GM12878 (cell line): ENCODE data around the gene UBC. TPM values are rescaled to one million over a fixed set of nuclear protein-coding genes. Genes with fewer than 3 reads are reported as not detected.

Experiments used
- ASH2L ChIP-seq: fragments of 300-600, 200-600 bp; sonication (generic); IDR thresholded peaks from 2 replicates; pipeline ENCODE4 v1.6.1; 2017; ENCODE audit warnings: low read depth, mild to moderate bottlenecking, borderline replicate concordance
- ATF7 ChIP-seq: fragments of 450-650 bp; IDR thresholded peaks from 2 replicates; pipeline ENCODE4 v1.6.1; 2016; ENCODE audit warnings: low read depth, mild to moderate bottlenecking
- CBX5 ChIP-seq: sonication (generic); IDR thresholded peaks from 2 replicates; pipeline ENCODE4 v1.6.1; 2016; ENCODE audit warnings: low read depth, moderate library complexity, mild to moderate bottlenecking, inconsistent platforms
- EP300 ChIP-seq, 2 experiments: fragments of 150-350 bp in 1 of 2; IDR thresholded peaks; 2 replicates each; pipeline ENCODE4 v1.6.1; 2011 to 2012; ENCODE audit warnings: low read depth in 2 of 2, low read length in 2 of 2, borderline replicate concordance in 1 of 2, improper control_type of control experiment in 1 of 2, inconsistent platforms in 1 of 2; ENCODE audit not compliant: control insufficient read depth in 1 of 2
- MYB ChIP-seq: fragments of 150-350 bp; IDR thresholded peaks from 2 replicates; pipeline ENCODE4 v1.6.1; 2014; ENCODE audit warnings: mild to moderate bottlenecking, low read depth, low read length, borderline replicate concordance
- NFIC ChIP-seq: IDR thresholded peaks from 2 replicates; pipeline ENCODE4 v1.6.1; 2012; ENCODE audit warnings: low read depth, mild to moderate bottlenecking, inconsistent platforms, low read length, moderate library complexity
- POU2F2 ChIP-seq: IDR thresholded peaks from 3 replicates; pipeline ENCODE4 v1.6.1; 2011; ENCODE audit warnings: low read depth, mild to moderate bottlenecking, low read length, borderline replicate concordance
- RELA ChIP-seq: fragments of 450-650 bp; IDR thresholded peaks from 2 replicates; pipeline ENCODE4 v1.8.0; 2014; ENCODE audit warnings: borderline replicate concordance; ENCODE audit not compliant: partially characterized antibody
- SP1 ChIP-seq: IDR thresholded peaks from one replicate; pipeline ENCODE4 v1.6.1; 2011; ENCODE audit warnings: low read depth, low read length
- TCF7 ChIP-seq: IDR thresholded peaks from 2 replicates; pipeline ENCODE4 v1.6.1; 2014; ENCODE audit warnings: antibody characterized with exemption, borderline replicate concordance
- polyA plus RNA-seq, 11 experiments: library from polyadenylated mRNA; depleted of rRNA in 4 of 11; unstranded in 6 of 11; stranded (reverse) in 5 of 11; fragments of >200 nt; fragmentation: Nextera tagmentation in 4 of 11; fragmentation: Illumina TruSeq in 1 of 11; extraction: Ambion mirVana in 4 of 11; extraction: Trizol in 1 of 11; gene quantifications; 1 replicate in 1 of 11; 2 replicates in 10 of 11; pipeline versions ENCODE4 v1.2.1 to v1.2.3, GENCODE V29; 2011 to 2016; ENCODE audit warnings: inconsistent platforms in 2 of 11, missing spikeins in 2 of 11, low read depth in 1 of 11
- total RNA-seq, 4 experiments: library from RNA; depleted of rRNA in 3 of 4; stranded (reverse); fragments of >200 nt in 3 of 4; fragmentation: Illumina TruSeq in 1 of 4; extraction: Trizol in 1 of 4; gene quantifications; 2 replicates each; pipeline versions ENCODE4 v1.2.1 to v1.2.3, GENCODE V29; 2013 to 2021
- TF ChIP-seq, protein P1 (sequence below): fragments of 450-650 bp; IDR thresholded peaks from 2 replicates; pipeline ENCODE4 v1.6.1; 2018; ENCODE audit warnings: mild to moderate bottlenecking, low read depth, moderate library complexity; ENCODE audit not compliant: partially characterized antibody
- TF ChIP-seq, protein P2 (sequence below): IDR thresholded peaks from 2 replicates; pipeline ENCODE4 v1.6.1; 2011; ENCODE audit warnings: borderline replicate concordance, low read depth, mild to moderate bottlenecking, moderate library complexity, low read length; ENCODE audit not compliant: insufficient read depth, poor library complexity, severe bottlenecking
- TF ChIP-seq, protein P3 (sequence below): fragments of 450-650 bp; IDR thresholded peaks from 2 replicates; pipeline ENCODE4 v1.6.1; 2017; ENCODE audit warnings: borderline replicate concordance
- TF ChIP-seq, protein P4 (sequence below): fragments of 150-350 bp; IDR thresholded peaks from 2 replicates; pipeline ENCODE4 v1.6.1; 2016; ENCODE audit warnings: low read depth, low read length
- TF ChIP-seq, protein P5 (sequence below): IDR thresholded peaks from 2 replicates; pipeline ENCODE4 v1.6.1; 2012; ENCODE audit warnings: mild to moderate bottlenecking, low read depth, low read length

Gene UBC
- total and polyA plus RNA-seq, 10 of the 15 experiments (the other 5 are each of a cell fraction or from before 2014, with no cell fraction given), result 653 to 1,666 (median 874) TPM

DNA sequence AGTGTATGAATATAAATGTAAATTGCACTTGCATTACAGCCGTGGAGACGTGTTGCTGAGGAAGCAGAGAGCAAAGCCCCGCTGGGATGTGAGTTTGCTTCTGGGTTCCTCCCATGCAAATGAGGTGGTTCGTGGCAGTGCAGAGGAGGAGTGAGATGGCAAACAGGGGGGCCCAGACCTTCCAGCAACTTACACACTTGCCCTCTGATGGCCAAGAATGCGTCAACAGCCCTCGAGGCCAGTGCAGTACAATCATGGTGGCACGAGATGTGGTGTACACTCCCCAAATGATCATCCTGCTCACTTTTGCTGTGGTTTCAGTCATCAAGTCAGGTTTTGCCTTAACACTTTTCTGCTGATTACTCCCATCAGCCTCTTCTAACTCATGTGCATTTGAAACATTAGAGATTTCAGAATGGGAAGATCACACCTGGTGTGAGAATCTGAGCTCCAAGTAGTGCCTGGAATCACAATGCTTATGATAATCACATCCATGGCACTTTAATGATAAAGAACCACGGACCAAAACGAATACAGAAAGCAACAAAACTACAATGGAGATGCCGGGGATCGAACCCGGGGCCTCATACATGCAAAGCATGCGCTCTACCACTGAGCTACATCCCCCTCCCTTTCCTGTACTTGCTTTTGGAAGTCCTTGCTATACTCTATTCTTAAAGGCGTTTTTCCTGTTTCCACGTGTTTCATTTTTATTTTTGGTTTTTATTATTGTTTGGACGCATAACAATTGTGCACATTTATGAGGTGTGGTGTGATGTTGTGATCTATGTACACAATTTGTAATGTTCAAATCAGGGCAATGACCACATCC is 7.0 kb upstream of the UBC start (continued):
- TF ChIP-seq, protein P1, sequence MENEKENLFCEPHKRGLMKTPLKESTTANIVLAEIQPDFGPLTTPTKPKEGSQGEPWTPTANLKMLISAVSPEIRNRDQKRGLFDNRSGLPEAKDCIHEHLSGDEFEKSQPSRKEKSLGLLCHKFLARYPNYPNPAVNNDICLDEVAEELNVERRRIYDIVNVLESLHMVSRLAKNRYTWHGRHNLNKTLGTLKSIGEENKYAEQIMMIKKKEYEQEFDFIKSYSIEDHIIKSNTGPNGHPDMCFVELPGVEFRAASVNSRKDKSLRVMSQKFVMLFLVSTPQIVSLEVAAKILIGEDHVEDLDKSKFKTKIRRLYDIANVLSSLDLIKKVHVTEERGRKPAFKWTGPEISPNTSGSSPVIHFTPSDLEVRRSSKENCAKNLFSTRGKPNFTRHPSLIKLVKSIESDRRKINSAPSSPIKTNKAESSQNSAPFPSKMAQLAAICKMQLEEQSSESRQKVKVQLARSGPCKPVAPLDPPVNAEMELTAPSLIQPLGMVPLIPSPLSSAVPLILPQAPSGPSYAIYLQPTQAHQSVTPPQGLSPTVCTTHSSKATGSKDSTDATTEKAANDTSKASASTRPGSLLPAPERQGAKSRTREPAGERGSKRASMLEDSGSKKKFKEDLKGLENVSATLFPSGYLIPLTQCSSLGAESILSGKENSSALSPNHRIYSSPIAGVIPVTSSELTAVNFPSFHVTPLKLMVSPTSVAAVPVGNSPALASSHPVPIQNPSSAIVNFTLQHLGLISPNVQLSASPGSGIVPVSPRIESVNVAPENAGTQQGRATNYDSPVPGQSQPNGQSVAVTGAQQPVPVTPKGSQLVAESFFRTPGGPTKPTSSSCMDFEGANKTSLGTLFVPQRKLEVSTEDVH, result no peak
- TF ChIP-seq, protein P2, sequence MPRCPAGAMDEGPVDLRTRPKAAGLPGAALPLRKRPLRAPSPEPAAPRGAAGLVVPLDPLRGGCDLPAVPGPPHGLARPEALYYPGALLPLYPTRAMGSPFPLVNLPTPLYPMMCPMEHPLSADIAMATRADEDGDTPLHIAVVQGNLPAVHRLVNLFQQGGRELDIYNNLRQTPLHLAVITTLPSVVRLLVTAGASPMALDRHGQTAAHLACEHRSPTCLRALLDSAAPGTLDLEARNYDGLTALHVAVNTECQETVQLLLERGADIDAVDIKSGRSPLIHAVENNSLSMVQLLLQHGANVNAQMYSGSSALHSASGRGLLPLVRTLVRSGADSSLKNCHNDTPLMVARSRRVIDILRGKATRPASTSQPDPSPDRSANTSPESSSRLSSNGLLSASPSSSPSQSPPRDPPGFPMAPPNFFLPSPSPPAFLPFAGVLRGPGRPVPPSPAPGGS, result no peak
- TF ChIP-seq RELA, result peak; percentile 34
- no peak for TF ChIP-seq NFIC
- peak; percentile 85 for TF ChIP-seq ATF7
- TF ChIP-seq, protein P3, sequence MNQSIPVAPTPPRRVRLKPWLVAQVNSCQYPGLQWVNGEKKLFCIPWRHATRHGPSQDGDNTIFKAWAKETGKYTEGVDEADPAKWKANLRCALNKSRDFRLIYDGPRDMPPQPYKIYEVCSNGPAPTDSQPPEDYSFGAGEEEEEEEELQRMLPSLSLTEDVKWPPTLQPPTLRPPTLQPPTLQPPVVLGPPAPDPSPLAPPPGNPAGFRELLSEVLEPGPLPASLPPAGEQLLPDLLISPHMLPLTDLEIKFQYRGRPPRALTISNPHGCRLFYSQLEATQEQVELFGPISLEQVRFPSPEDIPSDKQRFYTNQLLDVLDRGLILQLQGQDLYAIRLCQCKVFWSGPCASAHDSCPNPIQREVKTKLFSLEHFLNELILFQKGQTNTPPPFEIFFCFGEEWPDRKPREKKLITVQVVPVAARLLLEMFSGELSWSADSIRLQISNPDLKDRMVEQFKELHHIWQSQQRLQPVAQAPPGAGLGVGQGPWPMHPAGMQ, result no peak; the same call in 1 of the 2 replicates
- peak; percentile 100 for TF ChIP-seq POU2F2
- TF ChIP-seq, protein P4, sequence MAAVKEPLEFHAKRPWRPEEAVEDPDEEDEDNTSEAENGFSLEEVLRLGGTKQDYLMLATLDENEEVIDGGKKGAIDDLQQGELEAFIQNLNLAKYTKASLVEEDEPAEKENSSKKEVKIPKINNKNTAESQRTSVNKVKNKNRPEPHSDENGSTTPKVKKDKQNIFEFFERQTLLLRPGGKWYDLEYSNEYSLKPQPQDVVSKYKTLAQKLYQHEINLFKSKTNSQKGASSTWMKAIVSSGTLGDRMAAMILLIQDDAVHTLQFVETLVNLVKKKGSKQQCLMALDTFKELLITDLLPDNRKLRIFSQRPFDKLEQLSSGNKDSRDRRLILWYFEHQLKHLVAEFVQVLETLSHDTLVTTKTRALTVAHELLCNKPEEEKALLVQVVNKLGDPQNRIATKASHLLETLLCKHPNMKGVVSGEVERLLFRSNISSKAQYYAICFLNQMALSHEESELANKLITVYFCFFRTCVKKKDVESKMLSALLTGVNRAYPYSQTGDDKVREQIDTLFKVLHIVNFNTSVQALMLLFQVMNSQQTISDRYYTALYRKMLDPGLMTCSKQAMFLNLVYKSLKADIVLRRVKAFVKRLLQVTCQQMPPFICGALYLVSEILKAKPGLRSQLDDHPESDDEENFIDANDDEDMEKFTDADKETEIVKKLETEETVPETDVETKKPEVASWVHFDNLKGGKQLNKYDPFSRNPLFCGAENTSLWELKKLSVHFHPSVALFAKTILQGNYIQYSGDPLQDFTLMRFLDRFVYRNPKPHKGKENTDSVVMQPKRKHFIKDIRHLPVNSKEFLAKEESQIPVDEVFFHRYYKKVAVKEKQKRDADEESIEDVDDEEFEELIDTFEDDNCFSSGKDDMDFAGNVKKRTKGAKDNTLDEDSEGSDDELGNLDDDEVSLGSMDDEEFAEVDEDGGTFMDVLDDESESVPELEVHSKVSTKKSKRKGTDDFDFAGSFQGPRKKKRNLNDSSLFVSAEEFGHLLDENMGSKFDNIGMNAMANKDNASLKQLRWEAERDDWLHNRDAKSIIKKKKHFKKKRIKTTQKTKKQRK, result no peak
- TF ChIP-seq TCF7, result no peak
- TF ChIP-seq ASH2L, result peak; percentile 22; the same call in 1 of the 2 replicates
- TF ChIP-seq, protein P5, sequence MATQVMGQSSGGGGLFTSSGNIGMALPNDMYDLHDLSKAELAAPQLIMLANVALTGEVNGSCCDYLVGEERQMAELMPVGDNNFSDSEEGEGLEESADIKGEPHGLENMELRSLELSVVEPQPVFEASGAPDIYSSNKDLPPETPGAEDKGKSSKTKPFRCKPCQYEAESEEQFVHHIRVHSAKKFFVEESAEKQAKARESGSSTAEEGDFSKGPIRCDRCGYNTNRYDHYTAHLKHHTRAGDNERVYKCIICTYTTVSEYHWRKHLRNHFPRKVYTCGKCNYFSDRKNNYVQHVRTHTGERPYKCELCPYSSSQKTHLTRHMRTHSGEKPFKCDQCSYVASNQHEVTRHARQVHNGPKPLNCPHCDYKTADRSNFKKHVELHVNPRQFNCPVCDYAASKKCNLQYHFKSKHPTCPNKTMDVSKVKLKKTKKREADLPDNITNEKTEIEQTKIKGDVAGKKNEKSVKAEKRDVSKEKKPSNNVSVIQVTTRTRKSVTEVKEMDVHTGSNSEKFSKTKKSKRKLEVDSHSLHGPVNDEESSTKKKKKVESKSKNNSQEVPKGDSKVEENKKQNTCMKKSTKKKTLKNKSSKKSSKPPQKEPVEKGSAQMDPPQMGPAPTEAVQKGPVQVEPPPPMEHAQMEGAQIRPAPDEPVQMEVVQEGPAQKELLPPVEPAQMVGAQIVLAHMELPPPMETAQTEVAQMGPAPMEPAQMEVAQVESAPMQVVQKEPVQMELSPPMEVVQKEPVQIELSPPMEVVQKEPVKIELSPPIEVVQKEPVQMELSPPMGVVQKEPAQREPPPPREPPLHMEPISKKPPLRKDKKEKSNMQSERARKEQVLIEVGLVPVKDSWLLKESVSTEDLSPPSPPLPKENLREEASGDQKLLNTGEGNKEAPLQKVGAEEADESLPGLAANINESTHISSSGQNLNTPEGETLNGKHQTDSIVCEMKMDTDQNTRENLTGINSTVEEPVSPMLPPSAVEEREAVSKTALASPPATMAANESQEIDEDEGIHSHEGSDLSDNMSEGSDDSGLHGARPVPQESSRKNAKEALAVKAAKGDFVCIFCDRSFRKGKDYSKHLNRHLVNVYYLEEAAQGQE, result peak; percentile 22; the same call in 1 of the 2 replicates
- peak; percentile 92 for TF ChIP-seq SP1
- TF ChIP-seq MYB, result 0 out of 2 replicates have a peak, but pooled peaks have one; percentile 12
- TF ChIP-seq EP300 (IDR thresholded peaks at IDR 0.05; ENCODE audit: borderline replicate concordance in 1 of 2, control insufficient read depth in 1 of 2, low read depth in 2 of 2, low read length in 2 of 2), result peak; percentile 99 to 100
- no peak for TF ChIP-seq CBX5
